Measurements from ENCODE around the gene SPDYE4.

SPDYE4 gene

DNA sequence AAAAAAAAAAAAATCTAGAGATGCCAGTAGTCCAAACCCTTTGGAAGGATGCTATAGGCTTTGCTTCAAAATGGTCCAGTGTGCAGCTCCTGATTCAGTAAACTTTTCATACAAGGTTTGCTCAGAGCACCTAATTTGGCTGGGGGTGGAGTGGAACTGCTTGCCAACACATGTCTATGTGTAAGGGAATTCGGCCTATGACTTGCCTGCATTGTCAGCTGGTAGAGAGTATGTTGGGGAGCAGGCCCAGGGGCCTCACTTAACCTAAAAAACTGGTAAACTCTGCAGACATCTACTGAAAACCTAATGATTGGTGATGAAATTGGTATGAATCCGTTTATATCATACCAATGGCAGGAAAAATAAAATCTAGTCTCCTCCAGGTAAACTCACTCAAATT, 42.3 kb upstream of the SPDYE4 start:
- DNase-seq (ENCODE audit: low read depth) = no peak
- TF ChIP-seq, protein P1, sequence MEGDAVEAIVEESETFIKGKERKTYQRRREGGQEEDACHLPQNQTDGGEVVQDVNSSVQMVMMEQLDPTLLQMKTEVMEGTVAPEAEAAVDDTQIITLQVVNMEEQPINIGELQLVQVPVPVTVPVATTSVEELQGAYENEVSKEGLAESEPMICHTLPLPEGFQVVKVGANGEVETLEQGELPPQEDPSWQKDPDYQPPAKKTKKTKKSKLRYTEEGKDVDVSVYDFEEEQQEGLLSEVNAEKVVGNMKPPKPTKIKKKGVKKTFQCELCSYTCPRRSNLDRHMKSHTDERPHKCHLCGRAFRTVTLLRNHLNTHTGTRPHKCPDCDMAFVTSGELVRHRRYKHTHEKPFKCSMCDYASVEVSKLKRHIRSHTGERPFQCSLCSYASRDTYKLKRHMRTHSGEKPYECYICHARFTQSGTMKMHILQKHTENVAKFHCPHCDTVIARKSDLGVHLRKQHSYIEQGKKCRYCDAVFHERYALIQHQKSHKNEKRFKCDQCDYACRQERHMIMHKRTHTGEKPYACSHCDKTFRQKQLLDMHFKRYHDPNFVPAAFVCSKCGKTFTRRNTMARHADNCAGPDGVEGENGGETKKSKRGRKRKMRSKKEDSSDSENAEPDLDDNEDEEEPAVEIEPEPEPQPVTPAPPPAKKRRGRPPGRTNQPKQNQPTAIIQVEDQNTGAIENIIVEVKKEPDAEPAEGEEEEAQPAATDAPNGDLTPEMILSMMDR (conservative IDR thresholded peaks at IDR 0.05; ENCODE audit: low read depth, low read length) = no peak
- H3K4me3 ChIP-seq (ENCODE audit: low read depth, low read length) = no peak overlapping the region

DNA sequence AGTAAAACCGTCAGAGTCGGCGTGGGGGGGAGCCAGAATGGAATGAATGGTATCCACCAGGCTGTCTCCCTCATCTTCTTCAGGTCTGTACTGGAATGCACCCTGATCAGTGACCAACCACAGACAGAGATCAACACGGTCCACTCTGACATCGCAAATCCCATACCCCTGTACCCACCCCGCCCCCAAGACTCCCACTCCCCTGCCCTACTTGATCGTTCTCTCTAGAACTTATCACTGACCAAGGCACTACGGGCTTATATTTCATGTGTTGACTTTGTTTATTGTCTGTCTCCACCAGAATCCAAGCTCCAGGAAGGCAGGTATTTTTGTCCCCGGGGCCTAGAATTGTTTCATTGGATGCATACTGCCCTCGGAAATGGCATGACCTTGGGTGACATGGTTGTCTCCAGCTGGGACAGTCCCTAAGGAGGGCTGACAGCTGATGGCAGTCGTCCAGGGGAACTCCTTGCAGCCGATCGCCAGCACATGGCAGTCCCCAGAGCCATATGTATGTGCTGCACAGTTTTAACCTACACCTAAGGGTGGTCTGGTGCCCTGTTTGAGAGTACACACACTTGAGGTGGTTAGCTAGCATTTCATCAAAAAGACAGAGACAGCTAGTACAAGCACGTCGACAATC, 41.3 kb upstream of the SPDYE4 start:
- DNase-seq (ENCODE audit: low read depth) = peak; percentile 36
- no peak overlapping the region for H3K4me3 ChIP-seq (ENCODE audit: low read depth, low read length)
- TF ChIP-seq, protein P1 (conservative IDR thresholded peaks at IDR 0.05; ENCODE audit: low read depth, low read length) = no peak

DNA sequence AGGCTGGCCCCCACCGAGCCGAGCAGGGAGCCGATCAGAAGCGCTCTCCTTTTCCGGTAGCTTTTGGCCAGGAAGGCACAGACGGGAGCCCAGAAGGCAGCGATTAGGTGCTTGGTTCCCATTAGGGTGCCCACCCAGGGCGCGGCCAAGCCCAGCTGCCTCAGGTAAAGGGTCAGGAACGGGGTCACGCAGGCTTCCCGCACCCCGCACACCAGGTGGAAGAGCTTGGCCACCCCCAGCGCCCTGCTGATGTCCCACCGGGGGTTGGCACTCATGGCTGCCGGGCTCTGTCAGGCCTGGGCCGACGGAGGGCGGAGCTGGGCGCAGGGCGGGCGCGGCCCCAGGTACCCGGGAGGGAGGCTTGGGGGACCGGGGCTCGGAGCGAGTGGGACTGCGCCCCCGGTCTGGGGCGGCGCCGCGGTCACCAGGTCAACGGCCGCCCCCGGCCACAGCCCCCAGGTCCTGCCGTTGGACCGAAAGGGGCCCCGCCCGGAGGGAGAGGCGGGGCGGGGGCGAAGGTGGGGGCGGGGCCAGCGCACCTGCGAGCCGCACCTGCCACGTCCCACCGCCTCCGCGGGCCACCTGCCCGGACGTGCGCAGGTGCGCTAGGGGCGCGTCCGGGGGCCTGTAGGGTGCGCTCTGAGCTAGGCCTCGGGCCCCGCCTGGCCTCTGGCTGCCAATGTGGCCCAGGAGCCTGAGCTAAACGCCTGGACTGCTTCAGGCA, 40.7 kb upstream of the SPDYE4 start, which contains the start of gene MFSD6L:
TSS of gene MFSD6L (minus strand) at position 520 of the 724 bp plus-strand sequence. CDS start at position 275, 245 bp downstream.
- no peak for DNase-seq (ENCODE audit: low read depth)
- TF ChIP-seq, protein P1 (conservative IDR thresholded peaks at IDR 0.05; ENCODE audit: low read depth, low read length) = no peak
- no peak within 1 kb of the TSS for H3K4me3 ChIP-seq (ENCODE audit: low read depth, low read length)

DNA sequence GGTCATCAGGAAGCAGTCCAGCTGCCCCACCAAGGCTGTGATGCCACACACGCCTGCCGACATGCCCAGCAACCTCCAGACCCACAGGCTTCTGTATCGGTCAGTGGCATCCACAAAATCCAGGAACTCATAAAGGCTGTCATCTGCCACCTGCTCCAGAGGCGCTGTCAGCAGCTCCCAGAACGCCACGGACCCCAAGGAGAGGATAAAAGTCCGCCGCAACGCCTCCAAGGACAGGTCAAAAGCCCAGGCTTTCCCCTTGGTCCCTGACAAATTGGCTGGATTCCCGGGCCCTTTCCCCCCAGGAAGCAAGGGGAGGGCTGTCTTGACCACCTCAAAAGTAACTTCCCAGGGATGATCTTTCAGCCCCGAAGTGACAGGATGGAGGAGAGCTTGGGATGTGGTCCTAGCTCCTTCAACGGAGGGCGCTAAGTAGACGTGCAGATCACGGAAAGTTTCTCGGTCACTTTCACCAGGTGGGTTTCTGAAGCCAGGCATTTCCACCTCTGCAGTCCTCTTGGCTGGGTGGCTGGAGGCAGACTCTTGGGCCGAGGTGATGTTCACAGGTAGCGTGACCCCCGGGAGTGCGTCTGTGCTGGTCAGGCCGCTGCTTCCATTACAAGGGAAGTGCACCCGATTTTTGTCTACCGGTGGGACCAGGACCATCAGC, 40.0 kb upstream of the SPDYE4 start:
- H3K4me3 ChIP-seq (ENCODE audit: low read depth, low read length) = no peak overlapping the region
- TF ChIP-seq, protein P1 (conservative IDR thresholded peaks at IDR 0.05; ENCODE audit: low read depth, low read length) = no peak
- DNase-seq (ENCODE audit: low read depth) = no peak

DNA sequence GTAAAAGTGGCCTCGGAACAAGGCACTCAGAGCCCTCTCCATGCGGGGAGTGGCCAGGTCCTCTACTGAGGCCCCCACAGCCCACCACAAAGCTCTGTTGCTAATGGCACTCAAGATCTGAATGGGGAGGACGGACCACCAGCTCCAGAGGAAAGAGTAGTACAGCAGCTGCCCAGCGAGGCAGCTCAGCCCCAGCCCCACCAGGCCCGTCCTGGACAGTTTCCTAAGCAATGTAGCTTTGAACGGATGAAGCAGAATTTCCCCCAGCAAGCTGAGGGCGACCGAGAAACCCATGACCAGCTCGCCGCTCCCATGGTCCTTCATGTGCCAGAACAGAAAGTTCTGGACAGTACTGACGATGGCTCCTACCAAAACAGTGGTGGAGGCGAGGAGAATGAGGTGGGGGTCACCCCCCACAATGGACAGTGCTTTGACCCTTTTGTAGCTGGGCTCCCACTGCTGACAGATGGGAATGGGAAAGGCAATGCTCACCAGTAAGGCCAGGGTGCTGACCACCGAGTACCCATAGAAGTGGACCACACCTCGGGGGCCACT, 39.4 kb upstream of the SPDYE4 start:
- TF ChIP-seq, protein P1 (conservative IDR thresholded peaks at IDR 0.05; ENCODE audit: low read depth, low read length) = no peak
- no peak overlapping the region for H3K4me3 ChIP-seq (ENCODE audit: low read depth, low read length)
- DNase-seq (ENCODE audit: low read depth) = no peak

DNA sequence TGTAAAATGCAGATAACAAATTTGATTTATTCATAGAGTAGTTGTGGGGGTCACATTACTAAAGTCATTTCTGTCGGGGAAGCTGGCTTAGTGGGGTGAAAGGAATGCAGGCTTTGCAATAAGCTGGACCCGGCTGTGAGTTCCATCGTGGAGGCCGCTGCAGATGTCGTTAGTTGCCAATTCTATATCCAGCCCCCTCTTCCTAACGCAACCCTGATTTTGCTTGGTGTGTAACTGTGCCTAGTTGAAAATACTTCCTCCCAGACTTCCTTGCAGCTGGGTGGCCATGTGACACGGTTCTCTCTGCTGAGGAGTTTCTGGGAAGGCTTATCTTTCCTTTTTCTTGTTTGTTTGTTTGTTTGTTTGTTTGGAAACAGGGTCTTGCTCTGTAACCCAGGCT, 36.3 kb upstream of the SPDYE4 start:
- DNase-seq (ENCODE audit: low read depth) = peak; percentile 4
- H3K4me3 ChIP-seq (ENCODE audit: low read depth, low read length) = no peak overlapping the region
- TF ChIP-seq, protein P1 (conservative IDR thresholded peaks at IDR 0.05; ENCODE audit: low read depth, low read length) = no peak

Data from choroid plexus epithelial cell (primary cell).